ENCODE measurements around the gene RGL4.

DNA sequence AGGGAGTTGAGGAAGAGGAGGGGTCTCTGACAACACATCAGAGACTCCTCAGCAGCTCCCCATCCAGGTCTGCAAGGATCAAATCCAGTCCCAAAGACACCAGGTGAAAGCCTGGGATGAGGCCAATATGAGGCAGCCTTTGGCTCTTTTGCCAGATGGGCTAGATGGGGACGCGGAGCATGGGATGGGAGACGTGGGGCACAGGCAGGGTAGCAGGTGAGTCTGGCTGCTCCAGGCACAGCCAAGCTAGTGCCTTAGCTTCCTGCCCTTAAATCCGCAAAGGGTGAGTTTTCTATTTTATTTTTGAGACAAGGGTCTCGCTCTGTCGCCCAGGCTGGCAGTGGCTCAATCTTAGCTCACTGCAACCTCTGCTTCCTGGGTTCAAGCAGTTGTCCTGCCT is 39.1 kb upstream of the RGL4 start:
- TF ChIP-seq, protein P1, sequence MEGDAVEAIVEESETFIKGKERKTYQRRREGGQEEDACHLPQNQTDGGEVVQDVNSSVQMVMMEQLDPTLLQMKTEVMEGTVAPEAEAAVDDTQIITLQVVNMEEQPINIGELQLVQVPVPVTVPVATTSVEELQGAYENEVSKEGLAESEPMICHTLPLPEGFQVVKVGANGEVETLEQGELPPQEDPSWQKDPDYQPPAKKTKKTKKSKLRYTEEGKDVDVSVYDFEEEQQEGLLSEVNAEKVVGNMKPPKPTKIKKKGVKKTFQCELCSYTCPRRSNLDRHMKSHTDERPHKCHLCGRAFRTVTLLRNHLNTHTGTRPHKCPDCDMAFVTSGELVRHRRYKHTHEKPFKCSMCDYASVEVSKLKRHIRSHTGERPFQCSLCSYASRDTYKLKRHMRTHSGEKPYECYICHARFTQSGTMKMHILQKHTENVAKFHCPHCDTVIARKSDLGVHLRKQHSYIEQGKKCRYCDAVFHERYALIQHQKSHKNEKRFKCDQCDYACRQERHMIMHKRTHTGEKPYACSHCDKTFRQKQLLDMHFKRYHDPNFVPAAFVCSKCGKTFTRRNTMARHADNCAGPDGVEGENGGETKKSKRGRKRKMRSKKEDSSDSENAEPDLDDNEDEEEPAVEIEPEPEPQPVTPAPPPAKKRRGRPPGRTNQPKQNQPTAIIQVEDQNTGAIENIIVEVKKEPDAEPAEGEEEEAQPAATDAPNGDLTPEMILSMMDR (IDR thresholded peaks at IDR 0.05; ENCODE audit: insufficient read depth, low read depth, low read length), result no peak
- TF ChIP-seq EZH2 (IDR thresholded peaks at IDR 0.05; ENCODE audit: insufficient read depth, low read length), result no peak

Data from astrocyte (in vitro differentiated cells and primary cell).